HL-60 (cell line): ENCODE measurements around the gene APEH.
A peak's percentile ranks its signal among the peaks of the same experiment; 100 is the strongest.

Experiments
- DNase-seq, 2 experiments: peaks; one replicate each; pipeline ENCODE4 v3.0.0-alpha.2; 2010 to 2020; ENCODE audit warnings: low read depth in 1 of 2, low spot score in 1 of 2
- H3K27ac ChIP-seq: fragments of 250-450 bp; sonication (Bioruptor Pico); replicated peaks from 2 replicates; pipeline ENCODE4 v1.5.1; 2020; ENCODE audit warnings: mild to moderate bottlenecking, moderate library complexity
- H3K27me3 ChIP-seq: fragments of 250-450 bp; sonication (Bioruptor Pico); 2 replicates; pipeline ENCODE4 v1.5.1; 2021; ENCODE audit warnings: mild to moderate bottlenecking, moderate library complexity; ENCODE audit not compliant: insufficient read depth, poor library complexity, severe bottlenecking
- H3K4me3 ChIP-seq: replicated peaks from 2 replicates; pipeline ENCODE4 v1.5.1; 2011; ENCODE audit warnings: mild to moderate bottlenecking, control low read depth, low read length; ENCODE audit not compliant: insufficient read depth
- CTCF ChIP-seq: IDR thresholded peaks from one replicate; pipeline ENCODE4 v1.5.1; 2011; ENCODE audit warnings: low read length, control low read depth, inconsistent platforms; ENCODE audit not compliant: insufficient read depth
- GABPA ChIP-seq: IDR thresholded peaks from 2 replicates; pipeline ENCODE4 v1.6.1; 2012; ENCODE audit warnings: low read depth
- POLR2AphosphoS5 ChIP-seq: IDR thresholded peaks from 2 replicates; pipeline ENCODE4 v1.6.1; 2012; ENCODE audit warnings: low read depth
- REST ChIP-seq: IDR thresholded peaks from 2 replicates; pipeline ENCODE4 v1.6.1; 2012; ENCODE audit warnings: low read depth; ENCODE audit not compliant: insufficient replicate concordance
- SPI1 ChIP-seq: IDR thresholded peaks from 2 replicates; pipeline ENCODE4 v1.6.1; 2012; ENCODE audit warnings: low read depth, mild to moderate bottlenecking, borderline replicate concordance

The APEH gene

DNA sequence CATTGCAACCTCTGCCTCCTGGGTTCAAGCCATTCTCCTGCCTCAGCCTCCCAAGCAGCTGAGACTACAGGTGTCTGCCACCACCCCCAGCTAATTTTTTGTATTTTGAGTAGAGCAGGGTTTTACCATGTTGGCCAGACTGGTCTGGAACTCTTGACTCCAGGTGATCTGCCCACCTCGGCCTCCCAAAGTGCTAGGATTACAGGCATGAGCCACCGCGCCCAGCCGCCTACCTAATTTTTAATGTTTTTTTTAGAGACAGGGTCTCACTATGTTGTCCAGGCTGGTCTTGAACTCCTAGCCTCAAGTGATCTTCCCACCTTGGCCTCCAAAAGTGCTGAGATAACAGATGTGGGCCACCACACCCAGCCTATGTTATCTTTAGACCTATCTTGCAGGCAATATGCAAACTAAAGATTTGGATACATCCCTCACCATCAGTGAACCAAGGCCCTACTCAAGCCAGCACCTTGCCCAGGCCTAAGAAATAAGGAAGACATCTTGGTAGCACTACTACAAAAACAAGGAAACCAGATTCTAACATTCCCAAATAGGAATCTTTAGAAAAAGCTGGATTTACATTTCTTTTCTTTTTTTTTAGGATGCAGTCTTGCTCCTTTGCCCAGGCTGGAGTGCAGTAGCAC lies 55.9 kb downstream of the APEH start:
- Histone ChIP-seq H3K27ac (no peak overlapping the region), H3K27me3 (no peaks in the 10 kb centered on the region), H3K4me3 (no peak overlapping the region)
- DNase-seq: no peak
- TF ChIP-seq REST (no peak), CTCF (no peak), SPI1 (no peak), POLR2AphosphoS5 (no peak), GABPA (no peak)

DNA sequence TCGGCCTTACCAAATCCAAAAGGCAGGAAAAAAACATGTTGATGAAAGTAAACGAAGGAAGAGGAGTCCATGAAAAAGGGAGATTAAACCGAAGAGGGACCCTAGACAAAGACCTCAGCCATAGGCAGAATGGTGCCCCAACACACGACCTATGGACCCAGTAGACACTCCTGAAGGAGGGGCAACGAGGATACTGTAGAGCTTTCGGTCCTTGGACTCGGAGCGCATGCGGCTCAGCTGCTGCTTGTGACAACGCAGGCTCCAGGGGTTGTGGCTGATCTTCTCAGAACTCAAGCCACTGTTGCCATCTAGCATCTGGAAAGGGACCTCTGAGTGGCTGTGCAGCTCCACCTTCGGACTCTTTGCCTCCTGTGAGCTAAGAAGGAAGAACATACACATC lies 58.4 kb downstream of the APEH start:
- Histone ChIP-seq H3K4me3 (no peak overlapping the region), H3K27me3 (no peaks in the 10 kb centered on the region), H3K27ac (no peak overlapping the region)
- no peak for DNase-seq
- no peak for TF ChIP-seq POLR2AphosphoS5
- no peak for TF ChIP-seq REST
- no peak for TF ChIP-seq SPI1
- no peak for TF ChIP-seq CTCF
- no peak for TF ChIP-seq GABPA

GRCh38 chr3:49733551-49733950 lies 59.4 kb downstream of the APEH start:
- no peak for TF ChIP-seq POLR2AphosphoS5
- TF ChIP-seq REST: no peak
- TF ChIP-seq SPI1: no peak
- TF ChIP-seq GABPA: no peak
- no peak for TF ChIP-seq CTCF
- no peak overlapping the region for H3K27ac ChIP-seq
- no peak overlapping the region for H3K4me3 ChIP-seq
- no peaks in the 10 kb centered on the region for H3K27me3 ChIP-seq
- DNase-seq: peak in 1 of 2 experiments; percentile 29
